M059J (cell line): ENCODE measurements around the gene ZNF438. TPM values are rescaled to one million over a fixed set of nuclear protein-coding genes. Genes with fewer than 3 reads are reported as not detected.
"Not testable (repeated sequence)": the region's sequence is repeated elsewhere in the genome, so short reads cannot be mapped to it uniquely, and the experiment has no call there.

ENCODE experiments used
- DNase-seq: peaks from one replicate; pipeline ENCODE4 v3.0.0-alpha.2; 2012; ENCODE audit warnings: low read depth
- total RNA-seq: library from RNA; depleted of rRNA; stranded (reverse); fragments of >200 nt; shearing (Covaris generic); gene quantifications from 2 replicates; pipeline ENCODE4 v1.2.3, GENCODE V29; 2014

Gene ZNF438
- total RNA-seq, 1 experiment from 2014 or later = 3.4 TPM

DNA sequence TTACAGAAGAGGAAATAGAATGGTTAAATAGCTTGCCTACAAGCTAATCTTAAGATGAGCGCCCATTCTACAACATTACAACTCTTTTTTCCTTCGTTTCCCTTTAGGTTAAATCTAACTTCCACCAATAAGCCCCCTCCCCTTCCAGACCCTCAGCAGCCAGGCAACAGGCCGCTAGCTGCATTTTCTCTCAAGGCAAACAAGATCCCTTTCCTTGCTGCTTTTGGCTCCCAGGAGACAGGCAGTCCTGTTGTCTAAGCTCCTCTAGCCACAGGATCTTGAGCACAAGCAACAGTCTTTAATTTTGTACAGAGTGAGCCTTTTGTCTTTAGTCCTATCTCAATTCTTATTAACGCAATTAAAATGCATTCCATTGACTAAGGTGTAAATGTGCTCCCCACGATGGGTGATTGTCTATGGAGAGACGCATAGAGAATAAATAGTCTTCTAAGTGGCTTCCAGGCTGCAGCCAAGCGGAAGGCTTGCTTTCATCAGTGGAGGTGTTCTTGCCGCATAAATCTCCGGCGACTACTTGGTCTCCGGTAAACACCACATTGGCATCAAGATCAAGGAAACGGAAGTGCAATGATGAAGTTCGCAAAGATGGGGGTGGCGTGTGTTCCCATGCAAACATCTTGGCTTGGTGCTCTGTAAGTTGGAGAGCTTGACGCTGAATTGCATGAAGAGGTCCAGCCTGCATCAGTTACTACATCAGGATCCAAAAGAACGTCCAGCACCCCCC lies 220.2 kb downstream of the ZNF438 start:
- DNase-seq = peak; percentile 74

DNA sequence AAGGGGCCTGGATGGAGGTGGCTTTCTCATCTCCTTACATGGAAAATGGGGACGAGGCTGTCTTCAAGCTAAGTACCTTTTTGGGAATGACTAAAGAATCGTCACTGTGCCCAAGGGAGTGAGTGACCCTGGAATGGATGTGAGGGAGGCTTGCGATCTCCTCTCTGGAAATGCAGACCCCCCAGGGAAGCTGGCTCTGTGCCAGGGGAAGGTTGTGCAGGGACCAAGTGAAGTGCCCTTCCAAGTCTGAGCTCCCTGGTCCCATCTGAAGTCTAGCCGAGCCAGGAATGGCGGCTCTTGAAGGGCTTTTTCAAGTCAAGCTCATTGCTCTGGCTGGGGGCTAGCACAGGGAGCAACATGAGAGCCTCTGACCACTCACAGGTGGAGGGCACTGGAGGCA lies 221.2 kb downstream of the ZNF438 start:
- no peak for DNase-seq

DNA sequence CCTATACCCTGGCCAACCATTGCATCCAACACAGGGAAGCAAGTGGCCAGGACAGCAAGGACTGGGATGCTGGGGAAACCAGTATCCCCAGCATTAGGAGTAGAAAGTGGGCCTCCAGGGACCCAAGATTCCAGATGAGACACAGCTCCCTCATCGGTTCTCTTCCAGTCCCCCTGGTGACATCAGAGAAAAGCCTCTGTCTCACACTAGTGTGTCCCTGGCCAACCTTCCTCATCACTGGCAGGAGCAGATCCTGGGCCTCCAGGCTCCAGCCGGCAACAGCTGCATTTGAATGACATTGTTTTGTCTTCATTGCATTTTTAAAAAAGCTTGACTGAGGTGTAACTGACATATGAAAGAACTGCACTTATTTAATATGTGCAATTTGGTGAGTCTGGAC lies 224.8 kb downstream of the ZNF438 start:
- no peak for DNase-seq

DNA sequence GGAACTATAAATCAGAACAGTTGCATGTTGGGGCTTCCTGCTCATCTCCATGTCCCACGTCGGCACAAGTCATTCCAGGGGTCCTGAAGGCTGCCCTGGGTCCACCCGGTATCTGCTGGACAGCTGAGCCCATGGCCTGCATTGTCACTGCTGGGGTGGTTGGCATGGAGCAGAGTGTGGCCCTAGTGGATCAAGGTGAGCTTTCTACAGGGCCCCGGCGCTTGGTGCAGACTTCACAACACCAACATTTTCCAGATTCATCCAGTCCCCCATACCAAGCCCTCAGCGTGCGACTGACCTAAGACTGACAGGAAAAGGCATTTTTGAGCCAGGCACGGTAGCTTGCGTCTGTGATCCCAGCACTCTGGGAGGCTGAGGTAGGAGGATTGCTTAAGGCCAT lies 226.6 kb downstream of the ZNF438 start:
- no peak for DNase-seq

DNA sequence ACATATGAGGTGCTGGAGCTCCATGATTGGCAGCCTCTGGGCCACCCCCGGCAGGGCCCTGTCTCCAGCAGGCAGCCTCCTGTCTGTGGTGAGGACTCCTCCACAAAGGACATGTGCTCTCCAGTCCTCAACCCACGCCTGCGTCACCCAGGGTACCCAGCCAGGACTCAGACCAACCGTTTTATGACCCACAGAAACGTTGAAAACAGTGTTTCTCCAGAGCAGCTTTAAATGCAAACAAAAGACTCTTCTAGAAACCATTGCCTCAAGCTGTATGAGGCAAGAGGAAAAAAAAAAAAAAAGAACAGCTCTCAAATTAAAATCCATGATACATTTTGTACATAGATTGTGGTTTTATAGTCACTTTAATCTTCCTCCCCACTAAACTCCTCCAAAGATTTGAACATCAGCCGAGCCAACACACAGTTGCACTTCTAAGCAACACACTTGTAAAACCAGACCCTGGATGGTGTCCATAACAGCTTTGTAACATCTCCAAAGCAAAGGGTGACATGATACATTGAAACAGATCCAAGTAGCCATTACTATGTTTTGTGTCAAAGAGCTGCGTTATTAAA lies 227.1 kb downstream of the ZNF438 start:
- DNase-seq = no peak

DNA sequence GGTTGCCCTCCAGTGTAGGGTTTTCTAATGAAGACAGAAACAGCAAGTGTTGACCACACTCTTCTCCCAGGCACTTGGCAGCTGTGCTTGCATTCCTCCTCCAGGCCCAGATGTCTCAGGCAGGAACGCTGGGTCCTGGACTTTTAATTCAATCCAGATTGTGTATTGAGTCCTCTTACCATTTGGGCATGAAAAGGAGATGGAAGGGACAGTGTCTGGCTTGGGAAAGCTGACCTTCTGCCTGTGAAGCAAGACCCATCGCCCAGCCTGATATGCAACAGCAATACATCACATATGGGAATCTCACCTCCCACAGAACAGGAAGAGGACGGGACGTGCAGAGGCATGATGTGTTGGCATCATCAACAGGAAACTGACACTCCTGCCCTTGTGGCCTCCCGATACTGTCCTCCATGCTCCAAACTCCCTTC lies 227.8 kb downstream of the ZNF438 start:
- no peak for DNase-seq

DNA sequence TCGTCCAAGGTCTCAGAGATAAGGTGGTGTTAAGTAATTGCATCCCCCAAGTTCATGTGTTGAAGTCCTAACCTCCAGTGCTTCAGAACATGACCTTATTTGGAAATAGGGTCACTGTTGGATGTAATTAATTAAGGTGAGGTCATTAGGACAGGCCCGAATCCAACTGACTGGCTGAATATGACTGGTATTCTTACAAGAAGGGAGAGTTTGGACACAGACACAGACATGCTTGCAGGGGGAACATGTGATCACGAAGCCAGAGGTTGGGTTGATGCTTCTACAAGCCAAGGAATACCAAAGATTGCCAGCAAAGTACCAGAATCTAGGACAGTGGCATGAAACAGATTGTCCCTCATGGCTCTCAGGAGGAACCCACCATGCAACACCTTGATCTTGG lies 228.6 kb downstream of the ZNF438 start:
- DNase-seq = no peak

DNA sequence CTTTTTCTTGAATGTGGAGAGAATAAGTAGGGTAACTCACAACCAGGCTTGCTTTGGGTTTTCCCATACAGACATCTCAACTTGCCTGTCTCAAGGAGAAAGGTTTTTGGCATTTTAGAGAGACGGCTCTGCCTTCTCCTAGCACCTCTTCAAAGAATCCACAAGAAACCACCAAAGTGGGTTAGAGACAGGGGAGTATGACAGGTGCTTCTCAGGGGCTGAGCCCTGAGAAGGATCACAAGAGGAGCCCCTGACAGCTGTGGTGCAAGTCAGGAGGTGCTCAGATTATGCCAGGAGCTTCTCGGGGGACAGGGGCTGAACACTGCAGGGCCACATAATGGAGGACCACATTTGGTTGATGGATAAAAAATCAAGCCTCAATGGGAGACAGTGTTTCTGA lies 231.3 kb downstream of the ZNF438 start:
- DNase-seq = no peak

DNA sequence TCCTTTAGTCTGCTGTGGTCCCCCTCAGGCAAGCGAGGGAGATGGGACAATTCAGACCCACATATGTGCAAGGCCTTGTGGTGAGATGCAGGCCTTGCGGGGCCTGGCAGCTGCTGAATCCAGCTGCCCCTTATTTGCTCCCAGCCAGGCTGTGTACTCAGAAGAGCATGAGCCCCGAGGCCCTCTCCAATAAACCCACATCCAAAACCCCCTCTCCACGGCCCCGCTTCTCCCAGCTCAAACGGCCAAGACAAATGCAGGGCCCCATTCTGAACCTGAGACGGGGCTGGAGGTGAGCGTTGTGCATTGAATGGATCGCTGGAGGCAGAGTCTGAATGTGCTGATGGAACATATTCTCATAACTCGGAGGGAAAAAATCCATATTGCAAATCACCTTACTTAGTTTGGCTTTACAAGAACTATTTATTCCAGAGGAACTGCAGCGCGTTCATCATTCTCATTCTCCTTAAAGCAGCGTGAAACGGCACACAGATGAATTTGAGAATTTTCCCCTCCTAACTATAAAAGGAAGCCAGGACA lies 232.9 kb downstream of the ZNF438 start:
- DNase-seq = no peak

DNA sequence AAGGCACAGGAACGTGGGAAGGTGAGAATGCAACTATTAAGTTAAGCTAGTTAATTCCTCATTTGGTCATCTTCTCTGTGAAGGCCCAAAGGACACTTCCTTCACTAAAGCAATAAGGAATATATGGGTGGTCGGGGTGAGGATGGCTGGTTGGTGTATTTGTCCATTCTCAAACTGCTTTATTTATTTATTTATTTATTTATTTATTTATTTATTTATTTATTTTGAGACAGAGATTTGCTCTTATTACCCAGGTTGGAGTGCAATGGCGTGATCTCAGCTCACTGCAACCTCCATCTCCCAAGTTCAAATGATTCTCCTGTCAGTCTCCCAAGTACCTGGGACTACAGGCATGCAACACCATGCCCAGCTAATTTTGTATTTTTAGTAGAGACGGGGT lies 236.6 kb downstream of the ZNF438 start:
- not testable (repeated sequence) for DNase-seq
